GM21423 (cell line): Measurements from ENCODE around the gene C1orf141.
"Not testable (repeated sequence)": the region's sequence is repeated elsewhere in the genome, so short reads cannot be mapped to it uniquely, and the experiment has no call there.

Experiments
- ATAC-seq: cut with Tn5 transposase; IDR thresholded peaks from one replicate; pipeline ENCODE4 v1.9.1; 2021; ENCODE audit warnings: mild to moderate bottlenecking, moderate library complexity; ENCODE audit not compliant: unreplicated experiment

C1orf141 gene

DNA sequence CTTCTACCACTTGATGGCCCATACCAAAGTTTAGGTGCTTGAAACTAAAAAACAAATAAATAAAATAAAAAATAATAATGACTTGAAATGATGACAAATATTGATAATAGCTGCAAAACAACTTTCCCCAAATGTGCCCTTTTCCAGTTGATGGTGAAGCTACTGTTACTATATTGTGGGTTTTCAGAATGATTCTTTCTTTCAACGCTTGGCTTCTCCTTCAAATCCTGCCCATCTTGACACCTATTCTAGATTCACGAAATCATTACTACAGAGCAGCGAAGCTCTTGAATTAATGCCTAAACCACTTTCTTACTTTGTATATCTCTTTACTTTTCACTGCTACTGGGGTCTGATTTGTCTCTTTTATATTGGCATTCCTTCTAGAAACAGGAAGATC lies 9.2 kb upstream of the C1orf141 start:
- no peak for ATAC-seq

DNA sequence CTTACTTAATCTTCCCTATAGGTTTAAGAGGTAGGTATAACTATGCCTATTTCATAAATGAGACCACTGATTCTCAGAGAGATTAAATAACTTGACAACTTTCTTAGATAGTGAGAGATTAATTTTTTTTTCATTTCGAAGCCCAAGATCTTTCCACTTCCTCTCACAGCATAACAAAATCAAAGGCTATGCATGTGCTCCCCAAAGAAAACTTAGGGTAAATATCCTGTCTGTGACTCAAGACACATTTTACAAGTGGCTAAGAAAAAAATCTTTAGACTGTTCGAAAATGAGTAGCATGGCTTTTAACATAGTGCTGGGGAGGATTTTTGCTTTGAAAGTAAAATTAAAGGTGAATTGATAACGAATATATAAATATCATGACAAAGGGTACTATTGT lies 8.2 kb upstream of the C1orf141 start:
- no peak for ATAC-seq

DNA sequence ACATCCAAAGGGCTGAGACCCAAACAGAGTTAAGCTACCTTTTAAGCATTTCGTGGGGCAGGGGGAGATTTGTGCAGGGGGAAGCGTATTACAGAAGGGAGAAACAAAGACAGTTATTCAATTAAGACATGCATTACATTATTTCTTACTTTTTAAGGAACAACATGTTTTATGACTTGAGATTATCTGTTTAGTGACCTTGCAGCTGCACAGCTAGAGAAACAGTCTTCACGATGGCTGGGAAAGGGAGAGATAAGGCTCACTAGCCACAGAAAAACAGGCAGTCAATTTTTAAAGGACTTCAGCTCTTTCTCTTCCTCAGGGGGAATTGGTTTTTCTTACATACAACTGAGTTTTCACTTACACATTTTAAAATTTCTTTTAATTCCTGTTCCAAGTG lies 7.1 kb upstream of the C1orf141 start:
- ATAC-seq = not testable (repeated sequence)

DNA sequence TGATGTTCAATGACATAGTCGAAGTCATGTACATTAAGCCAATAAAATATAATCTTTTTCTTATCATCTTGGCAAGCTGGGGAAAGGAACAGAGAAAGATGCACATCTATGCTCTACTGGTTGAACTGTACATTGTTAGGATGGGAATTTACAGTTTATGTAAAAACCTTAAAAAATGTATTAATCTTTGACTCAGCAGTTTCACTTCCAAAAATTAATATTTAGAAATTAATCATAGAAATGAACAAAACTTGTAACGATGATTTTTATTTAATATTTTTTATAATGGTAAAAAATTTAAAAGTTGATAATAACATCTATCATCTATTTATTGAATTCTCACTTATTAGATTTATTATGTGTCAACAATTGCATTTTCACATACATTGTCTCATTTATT lies 5.7 kb upstream of the C1orf141 start:
- ATAC-seq = no peak

DNA sequence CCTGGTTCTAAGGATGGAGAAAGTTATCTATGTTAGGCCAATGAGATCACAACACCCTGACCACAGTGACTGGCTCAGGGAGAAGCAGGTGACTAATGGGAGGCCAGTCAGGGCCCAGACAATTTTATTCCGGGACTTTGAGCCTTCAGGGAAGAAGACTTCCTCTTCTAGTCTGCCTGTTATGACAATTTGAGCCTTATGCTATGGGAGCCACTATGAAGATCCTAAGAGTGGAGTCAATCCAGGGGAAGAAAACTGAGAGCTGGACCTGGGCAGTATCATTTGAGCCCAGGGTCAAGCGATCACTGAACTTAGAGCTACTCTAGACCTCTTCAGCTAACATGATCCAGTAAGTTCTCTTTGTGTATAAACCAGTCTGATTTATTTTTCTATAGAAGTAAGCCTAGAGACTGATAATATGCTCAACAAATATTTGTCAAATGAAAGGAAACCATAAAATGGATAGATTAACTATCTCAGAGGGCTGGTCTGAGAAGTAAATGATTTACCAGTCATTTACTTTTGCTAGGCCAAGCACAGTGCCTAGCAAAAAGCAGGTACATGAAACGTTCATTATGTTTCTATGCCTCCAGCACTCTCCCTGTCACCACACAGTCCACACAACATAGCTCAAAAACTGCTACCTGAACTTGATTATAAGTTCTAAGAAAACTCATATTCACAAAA lies 4.2 kb upstream of the C1orf141 start:
- no peak for ATAC-seq

DNA sequence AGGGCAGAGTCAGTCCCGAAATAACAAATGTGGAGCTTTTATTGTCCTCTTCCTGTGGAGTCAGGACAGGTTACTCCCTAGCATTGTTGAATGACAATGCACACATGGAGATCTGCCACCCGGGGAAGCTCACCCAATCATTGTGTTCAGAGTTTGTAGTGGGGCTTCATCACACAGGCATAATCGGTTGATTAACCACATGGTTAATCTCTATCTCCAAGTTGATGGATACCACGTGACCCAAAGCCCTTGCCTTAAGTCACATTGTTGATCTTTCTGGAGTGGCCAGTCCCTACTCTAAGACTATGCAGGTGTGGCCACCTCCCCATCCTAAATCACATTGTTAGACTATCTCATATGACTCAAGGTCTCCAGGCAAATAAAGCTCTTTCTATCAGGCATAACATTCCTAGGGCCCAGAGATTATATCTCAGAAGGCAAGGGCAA lies 2.6 kb upstream of the C1orf141 start:
- ATAC-seq = no peak

DNA sequence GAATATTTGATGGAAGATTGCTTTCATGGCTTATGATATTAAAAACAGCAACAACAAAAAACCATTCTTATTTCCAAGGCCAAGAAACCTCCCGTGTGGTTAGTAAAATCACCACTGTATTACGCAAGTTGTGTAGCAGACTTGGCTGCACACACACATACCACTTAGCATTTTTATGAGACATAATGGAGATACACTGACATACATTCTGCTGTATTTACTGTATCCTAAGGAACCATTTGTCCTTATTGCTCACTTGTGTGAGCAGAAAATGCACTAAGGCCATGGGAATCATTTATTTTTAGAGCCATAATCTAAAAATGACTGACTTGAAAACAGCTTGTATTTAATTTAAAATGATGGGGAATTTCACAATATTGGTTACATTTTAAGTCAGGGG lies 584 bp upstream of the C1orf141 start:
- no peak for ATAC-seq

DNA sequence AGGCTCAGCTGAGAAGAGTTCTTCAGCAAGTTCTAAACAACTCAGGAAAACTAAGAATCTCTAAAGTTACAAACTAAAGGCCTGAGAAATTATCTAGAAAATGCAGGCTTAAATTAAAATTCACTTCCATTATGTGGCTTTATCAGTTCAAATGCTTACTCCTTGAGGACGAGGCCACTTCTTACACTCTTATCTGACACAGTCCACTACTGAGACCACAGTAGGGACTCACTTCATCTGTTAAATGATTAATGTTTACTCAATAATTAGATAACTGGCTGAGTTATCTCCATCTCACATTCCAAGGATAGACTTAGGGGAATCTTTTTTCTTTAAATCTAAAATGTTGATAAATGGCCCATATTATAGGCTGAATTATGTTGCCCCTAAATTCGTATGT lies 1.6 kb downstream of the C1orf141 start:
- ATAC-seq = no peak

DNA sequence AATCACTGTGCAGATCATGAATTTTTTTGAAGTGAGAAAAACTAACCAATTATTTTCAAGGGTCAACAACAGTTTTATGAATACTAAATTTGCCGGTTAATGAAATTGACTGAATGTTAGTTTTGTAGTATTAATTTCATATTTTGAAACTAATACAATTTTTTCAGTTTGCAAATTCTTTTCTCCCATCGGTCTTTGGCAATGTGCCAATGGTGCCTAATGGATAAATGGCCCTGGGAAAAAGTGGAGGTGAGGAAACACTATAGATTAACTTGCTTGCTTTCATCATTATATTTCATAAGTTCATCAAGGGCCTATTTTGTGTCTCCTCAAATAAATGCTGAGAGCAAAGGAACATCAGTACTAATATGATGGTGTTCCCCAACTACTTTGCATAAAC lies 4.1 kb downstream of the C1orf141 start:
- ATAC-seq = no peak

DNA sequence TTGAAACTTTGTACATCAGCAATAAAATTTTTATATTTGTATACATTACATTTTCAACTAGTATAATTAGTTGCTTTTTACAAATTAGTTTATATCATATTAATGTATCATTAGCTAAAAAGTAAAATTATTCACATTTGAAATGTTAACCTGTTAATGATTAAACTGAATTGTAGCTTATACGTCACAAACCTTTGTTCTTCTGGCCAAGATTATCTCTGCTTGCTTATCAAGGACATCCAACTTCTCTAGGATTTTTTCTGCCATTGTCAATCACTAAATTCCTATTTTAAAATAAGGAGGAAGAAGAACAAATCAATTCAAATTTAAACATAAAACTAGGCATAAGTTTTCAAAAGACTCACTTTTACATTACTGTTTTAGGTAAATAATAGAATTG lies 7.8 kb downstream of the C1orf141 start:
- ATAC-seq = no peak

DNA sequence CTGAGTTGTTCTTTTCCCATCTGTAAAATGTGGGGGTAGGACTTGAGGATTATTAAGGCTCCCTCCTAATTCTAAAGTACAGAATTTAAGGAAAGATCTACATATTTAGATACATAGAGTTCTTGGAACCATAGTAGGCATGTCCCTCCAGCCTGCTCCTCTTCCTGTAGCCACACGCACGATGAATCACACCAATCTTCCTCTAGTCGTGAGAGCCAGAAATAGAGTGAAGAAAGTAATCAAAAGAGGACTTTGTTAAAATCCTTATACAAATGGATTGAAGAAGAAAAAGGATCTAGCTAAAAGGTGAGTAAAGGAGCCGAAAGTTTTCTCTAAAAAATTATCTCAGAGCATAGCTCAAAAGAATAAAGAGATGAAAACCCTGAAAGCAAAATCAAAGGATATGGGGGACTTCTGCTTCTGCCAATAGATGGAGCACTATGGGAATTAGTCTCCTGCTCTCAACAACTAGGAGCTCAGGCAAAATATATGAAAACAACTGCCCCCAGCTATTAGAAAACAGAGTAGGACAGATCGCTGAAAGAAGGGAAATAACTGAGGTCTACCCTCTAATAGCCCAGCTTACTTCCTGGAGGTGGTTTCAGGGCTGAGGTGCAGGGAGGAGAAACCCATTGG lies 8.5 kb downstream of the C1orf141 start:
- no peak for ATAC-seq

DNA sequence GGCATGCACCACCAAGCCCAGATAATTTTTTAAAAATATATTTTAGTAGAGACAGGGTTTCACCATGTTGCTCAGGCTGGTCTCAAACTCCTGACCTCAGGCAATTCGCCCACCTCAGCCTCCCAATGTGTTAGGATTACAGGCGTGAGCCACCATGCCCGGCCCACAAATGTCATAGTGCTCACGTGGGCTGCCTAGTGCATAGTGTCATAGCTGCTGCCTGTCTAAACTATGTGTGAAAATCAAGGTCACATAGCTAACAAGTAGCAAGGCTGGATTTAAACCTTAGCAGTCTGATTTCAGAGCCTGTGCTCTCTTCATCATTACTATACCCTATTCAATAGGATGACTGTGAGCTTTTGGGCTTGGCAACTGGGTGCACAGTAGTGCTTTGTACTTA lies 10.3 kb downstream of the C1orf141 start:
- ATAC-seq = no peak

DNA sequence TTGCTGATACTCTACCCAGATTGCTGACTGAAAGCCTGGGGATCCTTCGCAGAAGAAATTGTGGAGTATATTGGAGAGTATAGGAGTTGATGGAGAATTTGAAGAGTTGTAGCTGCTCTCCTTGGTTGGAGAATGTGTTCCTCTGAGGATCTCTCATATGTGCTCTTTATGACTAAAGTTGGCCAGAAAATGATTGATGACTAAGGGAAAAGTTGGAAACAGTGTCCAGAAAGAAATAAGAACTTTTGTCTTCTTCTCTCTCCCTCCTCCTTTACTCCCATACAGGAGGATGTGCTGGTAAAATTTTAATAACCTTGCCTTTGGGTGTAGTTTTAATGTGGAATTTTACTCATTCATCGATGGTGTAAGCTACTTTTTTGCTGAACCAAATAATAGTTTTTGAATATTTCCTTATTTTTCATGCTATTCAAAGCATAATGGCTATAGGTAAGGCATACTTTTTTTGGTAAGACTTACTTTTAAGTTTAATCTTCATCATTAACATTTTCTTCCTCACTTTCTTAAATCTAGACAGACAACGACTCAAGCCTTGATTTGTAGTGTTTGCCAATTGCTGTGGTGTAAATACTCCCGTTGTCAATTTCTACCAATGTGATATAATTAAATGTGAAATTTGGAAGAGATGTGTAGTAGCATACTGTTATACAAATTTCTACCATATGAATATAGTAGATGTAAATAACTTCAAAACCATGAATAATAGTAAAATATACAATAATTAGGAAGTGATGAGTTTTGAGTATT lies 13.7 kb downstream of the C1orf141 start:
- ATAC-seq = no peak

DNA sequence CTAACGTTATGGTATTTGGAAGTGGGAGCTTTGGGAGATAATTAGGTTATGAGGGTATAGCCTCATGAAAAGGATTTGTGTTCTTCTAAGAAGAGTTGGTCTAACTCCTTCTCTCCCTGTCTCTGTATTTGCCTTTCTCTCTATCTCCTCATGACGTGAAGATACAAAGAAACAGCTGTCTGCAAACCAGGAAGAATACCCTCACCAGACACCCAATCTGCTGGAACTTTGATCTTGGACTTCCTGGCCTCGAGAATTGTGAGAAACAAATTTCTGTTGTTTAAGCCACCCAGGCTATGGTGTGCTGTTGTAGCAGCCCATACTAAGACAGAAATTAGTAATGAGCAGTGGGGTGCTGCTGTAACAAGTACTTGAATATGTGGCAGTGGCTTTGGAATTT lies 16.1 kb downstream of the C1orf141 start:
- ATAC-seq = no peak

DNA sequence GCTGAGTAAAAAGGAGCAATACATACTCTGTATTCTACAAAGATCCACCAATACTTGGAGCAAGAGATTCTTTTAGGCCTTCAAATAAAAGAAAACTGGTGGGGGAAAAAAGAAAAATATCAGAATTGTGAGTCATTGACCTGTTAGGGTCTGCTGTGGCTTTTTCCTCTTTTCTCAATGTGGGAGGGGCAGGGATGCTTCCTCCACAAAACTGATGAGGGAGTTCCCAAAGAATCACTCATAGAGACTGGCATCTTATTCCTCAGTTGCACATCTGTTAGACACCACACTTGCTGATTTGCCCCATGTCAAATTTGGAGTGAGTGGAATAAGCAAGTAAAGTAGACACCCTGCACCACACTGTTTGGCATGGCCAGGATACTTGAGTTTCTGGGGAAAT lies 16.6 kb downstream of the C1orf141 start:
- no peak for ATAC-seq

DNA sequence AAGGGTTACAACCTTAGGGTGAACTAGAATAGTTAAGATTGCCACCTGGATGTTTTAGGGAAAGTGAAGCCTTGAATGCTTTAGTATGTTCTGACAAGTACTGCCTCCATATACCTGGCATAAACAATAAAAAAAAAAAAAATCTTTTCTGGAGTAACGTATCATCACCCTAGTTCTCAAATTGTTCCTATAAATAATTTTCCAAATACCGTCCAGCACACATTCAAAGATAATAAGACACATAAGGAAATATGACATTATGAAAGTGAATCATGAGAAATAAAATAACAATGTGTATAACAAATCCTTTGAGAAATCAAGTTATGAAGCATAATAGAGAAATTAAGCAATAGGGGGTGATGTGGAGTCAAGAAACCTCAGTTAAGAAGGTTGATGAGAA lies 20.6 kb downstream of the C1orf141 start:
- no peak for ATAC-seq

DNA sequence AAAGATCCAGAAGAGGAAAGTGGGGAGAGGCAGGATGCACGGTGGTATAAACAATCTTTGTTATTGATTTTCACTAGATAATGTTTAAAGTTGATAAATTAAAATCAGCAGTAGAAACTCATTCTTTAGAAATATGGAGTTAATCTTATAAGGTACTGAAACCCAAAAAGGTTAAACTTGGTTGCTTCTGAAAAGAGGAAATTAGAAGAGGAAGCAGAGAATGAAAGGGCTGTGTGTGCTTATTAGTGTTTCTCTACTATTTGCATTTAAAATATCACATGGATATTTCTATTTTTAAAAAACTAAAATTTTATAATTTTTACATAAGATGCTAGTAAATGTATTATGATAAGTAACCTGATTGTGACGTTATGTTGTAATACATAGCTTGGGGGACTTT lies 24.4 kb downstream of the C1orf141 start:
- ATAC-seq = peak; percentile 54

DNA sequence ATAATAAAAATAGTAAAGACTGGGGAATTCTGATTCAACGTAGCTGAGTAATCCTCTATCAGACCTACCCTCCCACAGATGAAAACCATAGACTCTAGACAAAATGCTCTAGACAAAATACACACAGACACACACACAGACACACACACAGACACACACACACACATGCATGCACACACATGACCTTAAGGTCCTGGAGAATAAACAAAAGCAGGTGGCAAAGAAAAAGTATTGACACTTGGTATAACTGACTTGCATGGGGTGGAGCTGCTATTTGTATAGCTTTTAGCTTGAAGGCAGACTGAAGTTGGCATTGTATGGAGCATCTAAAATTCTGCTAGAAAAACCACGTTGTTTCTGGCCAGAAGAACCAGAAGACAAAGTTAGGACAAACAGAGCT lies 29.3 kb downstream of the C1orf141 start:
- no peak for ATAC-seq

DNA sequence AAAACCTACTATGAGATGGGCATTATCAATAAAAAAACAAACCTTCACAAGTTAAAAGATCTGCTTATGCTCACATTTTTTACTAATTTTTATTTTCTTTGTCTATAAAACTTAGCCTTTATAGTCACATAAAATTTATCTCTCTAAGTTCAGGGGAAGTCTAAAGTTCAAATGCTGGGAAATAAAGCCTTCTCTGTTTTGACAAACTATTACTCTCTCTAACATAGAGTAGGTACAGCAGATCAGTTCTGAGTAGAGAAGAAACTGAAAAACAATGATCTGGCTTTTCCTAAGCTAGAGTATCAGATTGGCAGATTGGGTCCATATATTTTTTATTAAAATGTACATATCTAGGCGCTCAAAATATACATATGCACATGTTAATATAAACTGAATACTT lies 31.2 kb downstream of the C1orf141 start:
- no peak for ATAC-seq

DNA sequence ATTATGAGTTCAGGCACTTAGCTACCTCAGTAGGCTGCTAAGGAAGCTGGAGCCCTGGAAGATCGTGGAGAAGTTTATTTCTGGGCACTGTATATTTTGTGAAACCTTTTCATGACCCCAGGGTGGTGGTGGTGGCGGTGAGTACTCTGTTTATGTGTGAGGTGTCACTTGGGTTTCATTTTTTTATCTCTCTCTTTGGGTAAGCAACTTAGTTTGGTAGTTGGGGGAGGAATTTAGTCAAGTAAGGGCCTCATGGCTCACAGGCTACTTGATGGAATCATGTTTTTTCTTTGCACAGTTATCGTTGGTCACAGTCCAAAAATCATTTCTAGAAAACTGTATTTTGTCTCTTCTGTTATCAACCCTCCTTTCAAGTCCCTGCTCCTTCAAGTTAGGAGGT lies 33.9 kb downstream of the C1orf141 start:
- ATAC-seq = no peak

DNA sequence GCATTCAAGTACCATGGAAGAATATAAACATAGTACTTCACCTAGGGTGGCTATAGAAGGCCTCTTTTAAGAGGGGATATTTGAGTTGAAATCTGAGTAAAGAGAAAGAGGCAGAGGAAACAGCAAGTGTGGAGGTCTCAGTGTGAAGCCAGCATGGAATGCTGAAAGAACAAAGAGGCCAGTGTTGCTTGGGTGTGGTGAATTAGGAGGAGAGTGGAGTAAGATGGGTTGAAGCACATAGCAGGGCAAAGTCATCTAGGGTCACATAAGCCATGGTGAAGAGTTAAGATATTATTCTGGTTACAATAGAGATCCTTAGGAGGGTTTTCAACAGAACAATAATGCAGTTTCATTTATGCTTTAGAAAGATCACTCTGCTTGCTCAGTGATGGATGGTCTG lies 37.5 kb downstream of the C1orf141 start:
- no peak for ATAC-seq

DNA sequence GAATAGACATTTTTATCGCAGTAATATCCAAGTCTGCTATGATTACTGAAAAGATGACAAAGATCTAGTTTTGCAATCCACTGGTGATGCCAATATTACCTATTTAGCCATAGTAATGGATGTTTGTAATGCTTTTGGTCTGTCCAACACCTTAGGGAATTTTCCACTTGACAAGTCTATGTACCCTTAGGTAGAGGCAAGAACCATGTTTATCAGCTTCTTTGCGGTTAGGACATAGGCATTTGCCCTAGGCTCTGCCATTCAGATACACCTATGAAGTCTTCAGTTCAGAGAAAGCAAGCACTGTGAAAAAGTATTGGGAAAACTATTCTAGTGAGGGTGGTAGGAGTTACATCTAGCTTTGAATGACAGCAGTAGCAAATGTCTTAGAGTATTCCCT lies 40.6 kb downstream of the C1orf141 start:
- ATAC-seq = no peak
